Naive thymus-derived CD8-positive, alpha-beta T cell (primary cell): ENCODE measurements around the gene INPP5A. TPM values are rescaled to one million over a fixed set of nuclear protein-coding genes. Genes with fewer than 3 reads are reported as not detected.

ENCODE experiments used
- ATAC-seq, 2 donors: fragments of 150-1000 bp; cut with Tn5 transposase in 1 of 2; sonication (Bioruptor Pico), chemical (Tn5 transposase) in 1 of 2; 1 replicate in 1 of 2; 2 replicates in 1 of 2; pipeline ENCODE4 v1.10.0; 2021; ENCODE audit warnings: mild to moderate bottlenecking in 2 of 2, moderate library complexity in 2 of 2
- POLR2A ChIA-PET: fragments of 350-600 bp; sonication (Branson Sonifier 250); formaldehyde crosslinking; loops from one replicate; lab custom pipeline; 2021; ENCODE audit warnings: antibody characterized with exemption; lab: Charles Lee
- DNase-seq, 10 donors: peaks; one replicate each; pipeline versions ENCODE4 v3.0.0 to v3.0.0-alpha.2; 2020 to 2022
- H3K27ac Mint-ChIP-seq, 10 donors: one replicate each; pipeline ENCODE4 v1.8.0; 2020 to 2022; ENCODE audit warnings: mild to moderate bottlenecking in 10 of 10, mixed read lengths in 10 of 10, moderate library complexity in 4 of 10, inconsistent platforms in 1 of 10
- H3K27me3 Mint-ChIP-seq, 5 donors: one replicate each; pipeline ENCODE4 v1.8.0; 2021 to 2022; ENCODE audit warnings: mixed read lengths in 5 of 5
- H3K36me3 Mint-ChIP-seq, 3 donors: one replicate each; pipeline ENCODE4 v1.8.0; 2020 to 2022; ENCODE audit warnings: mixed read lengths in 3 of 3, mild to moderate bottlenecking in 2 of 3, inconsistent platforms in 1 of 3
- H3K4me1 Mint-ChIP-seq, 4 donors: one replicate each; pipeline ENCODE4 v1.8.0; 2021 to 2022; ENCODE audit warnings: mixed read lengths in 4 of 4
- H3K4me3 Mint-ChIP-seq, 10 donors: one replicate each; pipeline ENCODE4 v1.8.0; 2020 to 2022; ENCODE audit warnings: mild to moderate bottlenecking in 10 of 10, mixed read lengths in 10 of 10, moderate library complexity in 6 of 10, inconsistent platforms in 1 of 10
- H3K9me3 Mint-ChIP-seq, 9 donors: one replicate each; pipeline ENCODE4 v1.8.0; 2020 to 2022; ENCODE audit warnings: mixed read lengths in 9 of 9, mild to moderate bottlenecking in 3 of 9, inconsistent platforms in 1 of 9, moderate library complexity in 1 of 9
- polyA plus RNA-seq, 3 donors: library from polyadenylated mRNA; unstranded; fragments of 300-500 nt; fragmentation: Illumina TruSeq; gene quantifications; one replicate each; pipeline ENCODE4 v1.2.3, GENCODE V29; 2021
- total RNA-seq, 8 experiments: library from RNA in 2 of 8; stranded (reverse) in 2 of 8; gene quantifications; one replicate each; pipeline ENCODE4 v1.2.3 and lab custom pipeline; 2021 to 2026

INPP5A gene
- total and polyA plus RNA-seq, 5 experiments from 2014 or later, result 0.51 to 33.7 (median 3.9) TPM

- Mint-ChIP-seq H3K9me3 (no peaks in the 10 kb centered on the region), H3K4me3 (no peak overlapping the region), H3K36me3 (peaks cover 0 to 6% (median 4%) of the 10 kb centered on the region in 3 donors), H3K4me1 (peaks cover 29 to 51% (median 41%) of the 10 kb centered on the region in 4 donors), H3K27me3 (no peaks in the 10 kb centered on the region), H3K27ac (no peak overlapping the region)
- POLR2A ChIA-PET, result interaction anchor here (1.2 kb wide), 1 partner anchor 175 kb away, joined by 3 read pairs; no protein-coding TSS in a partner anchor
- DNase-seq (no peak), ATAC-seq (no peak)
Measured at GRCh38 chr10:132636358-132636757, 98.8 kb downstream of the INPP5A start.

DNA sequence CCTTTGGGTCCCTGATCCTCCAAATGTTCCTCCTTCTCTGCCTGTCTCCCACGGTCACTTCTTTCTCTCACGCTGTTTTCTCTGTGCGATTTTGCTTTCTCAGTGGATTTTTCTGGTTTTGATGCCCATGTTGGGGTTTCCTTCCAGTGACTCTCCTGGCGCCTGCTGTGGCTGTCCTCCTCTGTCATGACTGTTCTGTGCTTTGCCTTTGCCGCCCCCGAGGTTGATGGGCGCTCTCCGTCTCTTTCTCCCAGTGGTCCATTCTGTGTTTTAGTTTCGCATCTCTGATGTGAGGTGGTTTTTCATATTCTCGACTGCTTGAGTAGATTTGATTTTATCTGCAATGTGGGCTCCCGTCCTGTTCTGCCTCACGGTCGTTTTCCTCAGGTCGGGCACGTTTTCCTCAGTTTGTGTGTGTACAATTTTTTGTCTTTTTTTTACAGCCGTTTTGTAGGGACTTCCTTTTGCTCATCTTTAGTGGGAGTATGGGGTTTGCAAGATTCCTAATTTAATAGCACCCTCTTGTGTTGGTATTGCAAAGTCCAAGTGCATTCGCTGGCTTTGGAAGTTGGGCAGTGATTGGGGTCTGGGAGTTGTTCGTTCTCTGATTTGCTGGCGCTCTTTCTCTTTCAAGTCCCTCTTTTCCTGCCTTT, 100.0 kb downstream of the INPP5A start:
- Mint-ChIP-seq H3K9me3 (no peaks in the 10 kb centered on the region), H3K27ac (peak overlapping the region in 5 of 10 donors; percentile 39 to 84 (median 44)), H3K4me1 (peaks cover 33 to 57% (median 42%) of the 10 kb centered on the region in 4 donors), H3K4me3 (peak overlapping the region in 2 of 10 donors; percentile 15 to 50), H3K27me3 (no peaks in the 10 kb centered on the region), H3K36me3 (peaks cover 0 to 8% (median 4%) of the 10 kb centered on the region in 3 donors)
- ATAC-seq (peak; percentile 81 to 92), DNase-seq (peak in 6 of 10 donors; percentile 23 to 66 (median 48))
- POLR2A ChIA-PET, result no interaction called here

DNA sequence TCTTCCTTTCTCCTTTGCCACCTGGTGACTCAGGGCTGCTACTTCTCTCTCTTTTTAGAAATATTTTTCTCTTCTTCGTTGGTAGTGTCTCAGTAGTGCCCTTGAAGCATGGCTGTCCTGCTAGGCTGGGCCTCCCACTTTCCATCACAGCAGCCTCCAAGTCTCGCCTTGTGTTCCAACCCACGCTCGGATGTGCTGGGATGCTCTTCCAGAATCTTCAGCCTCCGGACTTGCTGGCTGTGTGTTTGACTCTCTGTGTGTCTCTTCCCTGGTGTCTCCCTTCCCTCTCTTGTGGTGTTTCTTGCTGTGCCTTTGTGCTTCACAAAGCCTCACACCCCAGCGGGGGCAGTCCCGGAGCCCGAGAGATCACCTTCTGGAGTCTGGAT, 100.5 kb downstream of the INPP5A start:
- Mint-ChIP-seq H3K27me3 (no peaks in the 10 kb centered on the region), H3K36me3 (peaks cover 0 to 8% (median 4%) of the 10 kb centered on the region in 3 donors), H3K9me3 (no peaks in the 10 kb centered on the region), H3K4me1 (peaks cover 34 to 52% (median 42%) of the 10 kb centered on the region in 4 donors), H3K27ac (peak overlapping the region in 3 of 10 donors; percentile 17 to 72 (median 44)), H3K4me3 (peak overlapping the region in 1 of 10 donors; percentile 15)
- no peak for DNase-seq
- no peak for ATAC-seq
- POLR2A ChIA-PET, result no interaction called here

- POLR2A ChIA-PET, result no interaction called here
- DNase-seq (no peak), ATAC-seq (no peak)
- Mint-ChIP-seq H3K4me1 (peaks cover 27 to 39% (median 35%) of the 10 kb centered on the region in 4 donors), H3K36me3 (peaks cover 0 to 8% (median 4%) of the 10 kb centered on the region in 3 donors), H3K4me3 (no peak overlapping the region), H3K27me3 (no peaks in the 10 kb centered on the region), H3K27ac (peak overlapping the region in 1 of 10 donors; percentile 44), H3K9me3 (no peaks in the 10 kb centered on the region)
Measured at GRCh38 chr10:132639470-132639869, 101.9 kb downstream of the INPP5A start.

GRCh38 chr10:132640326-132641125, 102.9 kb downstream of the INPP5A start:
- Mint-ChIP-seq H3K27ac (peak overlapping the region in 2 of 10 donors; percentile 18 to 61), H3K36me3 (peaks cover 0 to 8% (median 4%) of the 10 kb centered on the region in 3 donors), H3K4me3 (no peak overlapping the region), H3K27me3 (no peaks in the 10 kb centered on the region), H3K9me3 (no peaks in the 10 kb centered on the region), H3K4me1 (peaks cover 22 to 33% (median 30%) of the 10 kb centered on the region in 4 donors)
- DNase-seq (no peak), ATAC-seq (no peak)
- POLR2A ChIA-PET, result no interaction called here

DNA sequence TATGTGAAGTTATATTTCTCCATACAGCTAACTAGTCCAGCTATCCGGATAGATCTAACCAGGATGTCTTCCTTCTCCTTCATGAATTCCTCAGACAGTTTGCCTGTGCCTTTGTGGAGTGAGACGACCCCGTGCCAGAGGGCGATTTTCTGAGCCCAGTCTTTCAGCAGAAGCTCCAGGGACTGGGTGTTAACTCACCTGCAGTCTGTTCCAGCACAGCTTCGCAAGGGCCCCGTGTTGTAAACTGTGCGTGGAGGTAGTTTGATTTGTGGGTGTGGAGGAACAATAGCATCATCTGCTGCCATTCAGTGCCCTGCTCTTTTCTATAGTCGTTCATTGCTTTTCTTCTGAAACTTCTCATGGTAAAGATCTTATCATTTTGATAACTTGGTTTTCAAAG, 103.8 kb downstream of the INPP5A start:
- Mint-ChIP-seq H3K9me3 (no peaks in the 10 kb centered on the region), H3K4me1 (peaks cover 22 to 33% (median 30%) of the 10 kb centered on the region in 4 donors), H3K4me3 (no peak overlapping the region), H3K36me3 (peaks cover 0 to 12% (median 4%) of the 10 kb centered on the region in 3 donors), H3K27ac (peak overlapping the region in 3 of 10 donors; percentile 29 to 75 (median 34)), H3K27me3 (no peaks in the 10 kb centered on the region)
- POLR2A ChIA-PET, result no interaction called here
- ATAC-seq, result no peak
- DNase-seq, result no peak

- H3K4me1 Mint-ChIP-seq, result peaks cover 21 to 31% (median 28%) of the 10 kb centered on the region in 4 donors
- no peak for DNase-seq
- ATAC-seq, result no peak
- H3K27ac Mint-ChIP-seq, result peak overlapping the region in 1 of 10 donors; percentile 75
- no peaks in the 10 kb centered on the region for H3K27me3 Mint-ChIP-seq
- POLR2A ChIA-PET, result no interaction called here
- peaks cover 0 to 15% (median 4%) of the 10 kb centered on the region in 3 donors for H3K36me3 Mint-ChIP-seq
- H3K4me3 Mint-ChIP-seq, result no peak overlapping the region
- no peaks in the 10 kb centered on the region for H3K9me3 Mint-ChIP-seq
Measured at GRCh38 chr10:132641966-132642731, 104.6 kb downstream of the INPP5A start.

DNA sequence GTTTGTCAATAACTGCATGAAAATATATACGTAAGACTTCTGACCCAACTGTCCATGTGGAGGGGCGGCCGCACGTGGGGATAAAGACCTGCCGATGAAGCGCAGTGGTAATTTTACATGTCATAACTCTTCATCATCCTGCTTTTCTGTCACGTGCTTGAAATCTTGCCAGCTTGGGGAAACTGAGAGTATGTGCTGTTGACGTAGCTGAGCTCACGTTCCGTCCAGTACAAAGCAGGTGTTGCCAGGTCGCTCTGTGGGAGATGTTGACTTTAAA, 105.1 kb downstream of the INPP5A start:
- no peak overlapping the region for H3K27ac Mint-ChIP-seq
- no peak for DNase-seq

GRCh38 chr10:132643709-132644526, 106.3 kb downstream of the INPP5A start:
- DNase-seq (no peak), ATAC-seq (no peak)
- peaks cover 0 to 31% (median 4%) of the 10 kb centered on the region in 3 donors for H3K36me3 Mint-ChIP-seq
- no peaks in the 10 kb centered on the region for H3K27me3 Mint-ChIP-seq
- H3K27ac Mint-ChIP-seq, result peak overlapping the region in 1 of 10 donors; percentile 37
- POLR2A ChIA-PET, result no interaction called here
- no peak overlapping the region for H3K4me3 Mint-ChIP-seq
- peaks cover 10 to 20% (median 17%) of the 10 kb centered on the region in 4 donors for H3K4me1 Mint-ChIP-seq
- H3K9me3 Mint-ChIP-seq, result no peaks in the 10 kb centered on the region

More for the DNA sequence above, 105.1 kb downstream of the INPP5A start:
- Mint-ChIP-seq H3K36me3 (peaks cover 0 to 19% (median 4%) of the 10 kb centered on the region in 3 donors), H3K4me3 (no peak overlapping the region), H3K4me1 (peaks cover 16 to 25% (median 23%) of the 10 kb centered on the region in 4 donors), H3K27me3 (no peaks in the 10 kb centered on the region), H3K9me3 (no peaks in the 10 kb centered on the region)
- POLR2A ChIA-PET, result no interaction called here
- ATAC-seq, result no peak

DNA sequence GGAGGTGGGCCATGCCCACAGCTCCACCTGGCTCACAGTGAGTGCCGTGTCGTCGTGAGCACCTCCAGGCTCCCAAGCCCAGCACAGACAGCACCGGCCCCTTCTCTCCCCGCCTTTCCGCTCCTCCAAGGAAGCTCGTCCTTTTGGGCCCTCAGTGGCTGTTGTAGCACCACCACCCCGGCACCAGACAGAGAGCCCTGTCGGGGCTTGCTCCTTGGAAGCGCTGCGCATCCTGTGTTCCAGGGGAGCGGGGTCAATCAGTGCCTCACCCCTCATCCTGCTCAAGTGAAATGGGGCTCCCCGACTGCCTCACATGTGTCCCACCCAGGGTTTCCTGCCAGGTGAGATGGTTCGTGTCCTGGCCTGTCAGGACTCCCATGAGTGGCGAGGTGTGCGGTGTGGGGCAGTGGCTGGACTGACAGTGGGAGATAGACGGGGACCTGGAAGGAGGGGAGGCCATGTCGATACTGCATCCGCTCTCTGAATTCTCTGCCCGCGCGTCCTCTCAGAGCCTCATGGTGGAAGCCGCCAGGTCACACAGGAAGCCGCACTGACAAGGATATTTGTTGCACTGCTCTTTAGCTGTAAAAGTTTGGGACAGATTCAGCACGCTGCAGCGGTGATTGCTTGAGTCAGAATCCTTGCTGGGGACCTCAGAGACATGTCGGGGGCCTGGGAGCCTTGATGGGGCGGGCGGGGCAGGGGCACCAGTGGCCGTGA, 107.1 kb downstream of the INPP5A start:
- POLR2A ChIA-PET, result no interaction called here
- Mint-ChIP-seq H3K4me1 (peaks cover 10 to 23% (median 21%) of the 10 kb centered on the region in 4 donors), H3K9me3 (no peaks in the 10 kb centered on the region), H3K27me3 (no peaks in the 10 kb centered on the region), H3K27ac (no peak overlapping the region), H3K36me3 (peaks cover 0 to 33% (median 3%) of the 10 kb centered on the region in 3 donors), H3K4me3 (no peak overlapping the region)
- no peak for ATAC-seq
- no peak for DNase-seq

- POLR2A ChIA-PET, result no interaction called here
- Mint-ChIP-seq H3K4me1 (peaks cover 10 to 23% (median 20%) of the 10 kb centered on the region in 4 donors), H3K9me3 (no peaks in the 10 kb centered on the region), H3K4me3 (no peak overlapping the region), H3K27ac (no peak overlapping the region), H3K27me3 (no peaks in the 10 kb centered on the region), H3K36me3 (peaks cover 0 to 34% (median 0%) of the 10 kb centered on the region in 3 donors)
- DNase-seq (no peak), ATAC-seq (no peak)
Measured at GRCh38 chr10:132645247-132645530, 107.6 kb downstream of the INPP5A start.
